Limb (tissue), 2 donors: Measurements from ENCODE around the gene GGT6.

ENCODE experiments used
- DNase-seq, 2 donors: peaks; one replicate each; pipeline ENCODE4 v3.0.0-alpha.2; 2016; ENCODE audit errors: extremely low spot score in 2 of 2

GGT6 gene

DNA sequence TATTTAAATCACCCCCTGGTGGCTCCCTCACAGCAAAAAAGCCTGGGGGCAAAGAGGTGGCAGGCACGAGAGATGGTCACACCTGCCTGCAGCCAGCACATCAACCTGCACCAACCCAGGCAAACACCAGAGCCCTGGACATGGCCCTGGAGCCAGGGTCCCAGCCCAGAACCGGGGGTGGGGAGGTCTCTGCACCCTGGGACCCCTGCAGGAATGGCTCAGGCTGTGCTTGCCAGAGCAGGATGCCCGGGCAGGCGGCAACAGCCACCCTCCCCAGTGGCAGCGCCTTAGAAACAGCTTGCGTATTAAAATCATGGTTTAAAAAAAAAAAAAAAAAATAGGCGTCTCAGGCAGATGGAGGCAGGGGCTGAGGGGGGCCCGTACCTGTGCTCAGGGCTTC lies 21.4 kb downstream of the GGT6 start:
- DNase-seq = no peak

DNA sequence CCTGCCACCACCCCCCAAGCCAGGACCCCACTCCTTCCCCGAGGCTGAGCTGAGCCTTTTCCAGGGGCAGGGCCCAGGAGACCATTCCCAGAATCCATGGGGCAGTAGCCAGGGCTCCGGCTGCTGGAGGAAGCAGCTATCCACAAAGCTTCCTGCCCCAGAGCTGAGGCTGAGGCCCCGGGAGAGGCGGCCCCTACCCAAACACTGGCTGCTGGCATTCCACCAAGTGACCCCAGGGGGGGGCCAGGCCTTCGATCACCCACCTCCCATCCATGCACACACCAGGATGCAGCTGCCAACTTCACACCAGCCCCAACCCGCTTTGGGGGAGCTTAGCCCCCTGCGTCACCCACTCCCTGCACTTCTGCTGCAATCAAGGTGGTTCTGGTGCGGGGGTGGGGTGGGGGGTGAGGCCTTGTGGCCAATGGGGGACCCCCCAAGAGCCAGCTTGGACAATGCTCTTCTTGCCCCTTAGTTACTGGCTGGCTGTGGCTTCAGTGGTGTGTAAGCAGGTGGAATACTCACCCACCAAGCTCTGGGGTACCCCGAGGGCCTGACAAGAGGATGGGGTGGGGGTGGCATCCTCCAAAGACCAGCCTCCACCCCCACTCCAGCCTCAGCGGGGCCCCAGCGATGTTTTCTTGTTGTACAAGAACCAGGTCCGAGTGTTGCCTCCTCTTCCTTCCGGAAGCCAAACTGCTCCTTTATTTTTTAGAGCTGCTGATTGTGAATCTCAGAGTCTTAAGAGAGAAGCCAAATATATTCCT lies 22.0 kb downstream of the GGT6 start:
- DNase-seq = no peak

DNA sequence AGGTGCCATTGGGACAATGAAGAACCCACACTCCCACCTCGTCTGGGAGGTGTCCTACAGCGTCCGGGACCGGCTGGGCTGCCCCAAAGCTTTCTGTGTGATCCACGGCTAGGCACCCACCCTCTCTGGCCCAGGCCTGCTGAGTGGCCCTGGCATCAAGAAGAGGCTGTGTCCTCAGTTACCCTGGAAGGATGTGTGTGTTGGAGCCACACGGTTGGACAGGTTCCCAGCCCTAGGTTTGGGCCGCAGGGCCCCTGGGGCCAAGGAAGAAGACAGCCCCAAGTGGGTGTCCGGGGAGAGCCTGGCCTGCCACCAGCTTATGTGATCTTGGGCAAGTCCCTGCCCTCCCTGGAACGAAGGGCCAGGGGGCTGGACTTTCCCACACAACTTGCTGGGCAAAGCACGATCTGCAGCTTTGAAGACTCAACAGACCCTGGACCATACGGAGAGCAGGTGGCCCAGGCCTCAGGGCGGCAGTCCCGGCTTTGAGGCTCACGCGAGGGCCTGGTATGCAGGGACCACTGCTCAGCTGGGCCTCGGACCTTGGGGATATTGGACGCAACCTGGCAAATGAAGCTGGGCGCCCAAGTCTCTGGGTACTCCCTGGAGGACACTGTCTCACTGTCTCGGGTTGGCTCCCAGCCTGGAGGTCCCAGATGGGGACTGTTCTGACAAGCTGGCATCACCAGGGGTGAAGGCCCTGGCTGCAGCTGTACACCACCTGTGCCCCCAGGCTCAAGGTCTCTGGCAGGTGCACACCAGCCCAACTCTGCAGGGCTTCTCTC lies 22.7 kb downstream of the GGT6 start:
- DNase-seq = no peak

DNA sequence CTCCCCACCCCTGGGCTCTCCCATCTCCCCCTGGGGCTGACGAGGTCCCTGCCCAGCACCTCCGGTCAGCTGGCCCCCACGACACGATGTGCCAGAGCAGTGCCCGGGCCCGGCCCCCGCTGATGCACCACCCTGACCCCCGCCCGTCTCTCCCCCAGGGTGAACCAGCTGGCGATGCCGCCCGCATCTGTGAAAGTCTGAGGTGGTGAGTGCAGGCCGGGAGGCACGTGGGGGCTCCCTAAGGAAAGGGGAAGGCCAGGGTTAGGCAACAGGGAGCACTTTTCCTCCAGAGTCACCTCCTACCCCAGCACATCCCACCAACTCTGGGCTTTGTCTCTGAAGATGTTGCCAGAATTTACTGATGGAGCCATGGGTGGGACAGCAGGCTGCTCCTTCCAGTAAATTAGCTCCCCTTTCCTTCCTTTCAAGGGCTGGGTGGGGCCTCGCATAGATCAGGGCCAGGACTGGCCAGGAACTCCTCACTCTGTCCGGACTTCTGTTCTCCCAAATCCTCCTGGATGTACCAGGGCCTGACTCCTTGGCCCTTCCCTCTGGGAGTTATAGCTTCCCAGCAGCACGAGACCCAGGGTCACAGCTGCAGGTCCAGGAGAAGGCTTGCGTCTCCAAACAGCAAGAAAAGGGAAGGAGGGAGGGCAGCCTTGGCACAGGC lies 23.5 kb downstream of the GGT6 start:
- DNase-seq = no peak

DNA sequence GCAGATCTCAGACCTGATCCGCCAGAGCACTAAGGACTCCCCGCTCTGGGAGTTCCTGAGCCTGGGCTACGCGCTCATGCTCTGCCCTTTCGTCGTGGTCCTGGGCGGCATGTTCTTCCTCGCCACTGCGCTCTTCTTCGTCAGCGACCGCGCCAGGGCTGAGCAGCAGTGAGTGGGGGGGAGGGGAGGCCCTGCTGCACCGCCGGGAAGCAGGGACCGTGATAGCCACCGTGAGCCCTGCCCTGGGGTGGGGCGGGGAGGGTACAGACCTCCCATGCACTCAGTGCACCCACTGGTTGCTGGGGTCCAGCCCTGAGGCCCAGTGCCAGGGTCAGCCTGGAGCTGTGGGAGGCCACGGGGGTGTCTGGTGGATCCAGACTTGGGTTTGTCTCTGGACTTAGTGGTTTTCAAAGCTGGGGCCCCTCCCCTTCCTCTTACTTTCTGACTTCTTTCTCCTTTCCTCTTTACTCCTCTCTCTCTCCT lies 24.1 kb downstream of the GGT6 start:
- no peak for DNase-seq

DNA sequence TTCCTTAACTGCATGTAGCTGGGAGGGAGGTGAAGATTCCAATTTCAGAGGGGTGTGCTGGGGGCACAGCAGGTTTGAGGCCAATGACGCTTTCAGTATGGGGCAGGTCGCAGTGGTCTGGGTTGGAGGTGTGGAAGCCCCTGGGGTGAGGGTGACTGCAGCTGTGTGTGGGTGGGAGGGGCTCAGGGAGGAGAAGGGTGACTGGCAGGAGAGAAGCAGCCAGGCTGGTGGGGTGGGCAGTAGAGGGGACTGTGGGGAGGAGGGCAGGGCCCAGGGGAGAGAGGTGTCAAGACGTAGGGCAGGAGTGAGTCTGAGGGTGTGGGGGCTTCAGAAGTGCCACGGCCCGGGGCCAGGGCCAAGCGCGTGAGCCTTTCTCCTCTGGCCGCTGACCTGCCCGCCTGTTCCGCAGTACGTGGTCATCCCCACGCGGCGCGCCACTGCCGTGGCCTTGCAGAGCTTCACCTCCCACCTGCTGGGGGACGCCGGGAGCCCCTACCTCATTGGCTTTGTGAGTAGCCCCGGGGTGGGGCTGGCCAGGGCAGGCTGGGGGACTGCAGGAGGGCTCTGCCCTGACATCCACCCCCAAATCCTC lies 24.6 kb downstream of the GGT6 start:
- DNase-seq = no peak

DNA sequence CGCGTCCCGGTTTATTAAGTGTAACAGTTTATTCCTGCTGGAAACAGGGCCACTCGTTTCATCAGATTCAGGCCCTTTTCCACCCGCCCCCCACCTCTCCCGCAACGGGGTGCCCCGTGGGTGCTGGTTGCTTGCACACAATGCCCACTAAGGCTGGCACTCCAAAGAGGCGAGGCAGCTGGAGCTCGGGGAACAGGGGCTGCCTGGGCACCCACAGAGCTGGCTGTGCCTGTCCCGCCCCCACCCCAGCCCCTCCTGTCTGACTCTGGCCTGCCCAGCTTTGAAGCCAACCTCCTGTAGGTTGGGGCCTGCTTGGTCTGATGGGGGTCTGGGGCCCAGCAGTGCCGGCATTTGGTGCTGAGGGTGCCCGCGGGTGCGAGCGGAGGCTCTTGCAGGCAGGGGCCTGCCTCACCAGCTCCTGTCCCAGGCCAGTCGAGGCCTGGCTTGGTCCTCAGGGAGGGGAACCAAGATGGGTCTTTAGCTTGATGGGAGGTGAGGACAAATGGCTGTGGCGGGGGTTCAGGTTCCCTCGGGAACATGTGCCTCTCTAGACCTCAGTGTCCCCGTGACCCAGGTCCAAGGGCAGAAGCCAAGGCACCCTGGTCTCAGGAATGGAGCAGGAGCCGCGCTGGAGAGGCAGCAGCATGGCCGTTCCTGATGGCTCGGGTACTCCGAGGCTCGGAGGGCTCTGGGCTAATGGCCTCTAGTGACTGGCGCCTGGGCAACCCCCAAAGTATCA lies 25.3 kb downstream of the GGT6 start:
- DNase-seq = no peak

DNA sequence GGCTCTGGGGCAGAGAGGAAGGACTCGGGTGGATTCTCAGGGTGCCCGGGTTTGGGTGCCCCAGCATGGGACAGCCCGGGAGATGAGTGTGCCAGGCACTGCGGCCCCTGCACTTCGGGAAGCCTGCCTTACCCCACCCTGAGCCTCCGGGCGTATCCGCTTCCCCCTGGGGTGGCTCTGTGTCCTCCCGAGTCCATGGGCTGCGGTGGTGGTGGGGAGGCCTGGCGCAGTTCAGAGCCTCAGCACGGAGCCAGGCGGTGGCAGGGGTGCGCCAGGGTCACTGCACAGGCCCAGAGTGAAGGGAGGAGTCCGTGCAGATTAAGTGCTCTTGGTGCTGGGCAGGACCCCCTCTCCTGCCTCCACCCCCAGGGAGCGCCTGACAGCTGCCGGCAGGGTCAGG lies 25.9 kb downstream of the GGT6 start:
- DNase-seq = no peak

DNA sequence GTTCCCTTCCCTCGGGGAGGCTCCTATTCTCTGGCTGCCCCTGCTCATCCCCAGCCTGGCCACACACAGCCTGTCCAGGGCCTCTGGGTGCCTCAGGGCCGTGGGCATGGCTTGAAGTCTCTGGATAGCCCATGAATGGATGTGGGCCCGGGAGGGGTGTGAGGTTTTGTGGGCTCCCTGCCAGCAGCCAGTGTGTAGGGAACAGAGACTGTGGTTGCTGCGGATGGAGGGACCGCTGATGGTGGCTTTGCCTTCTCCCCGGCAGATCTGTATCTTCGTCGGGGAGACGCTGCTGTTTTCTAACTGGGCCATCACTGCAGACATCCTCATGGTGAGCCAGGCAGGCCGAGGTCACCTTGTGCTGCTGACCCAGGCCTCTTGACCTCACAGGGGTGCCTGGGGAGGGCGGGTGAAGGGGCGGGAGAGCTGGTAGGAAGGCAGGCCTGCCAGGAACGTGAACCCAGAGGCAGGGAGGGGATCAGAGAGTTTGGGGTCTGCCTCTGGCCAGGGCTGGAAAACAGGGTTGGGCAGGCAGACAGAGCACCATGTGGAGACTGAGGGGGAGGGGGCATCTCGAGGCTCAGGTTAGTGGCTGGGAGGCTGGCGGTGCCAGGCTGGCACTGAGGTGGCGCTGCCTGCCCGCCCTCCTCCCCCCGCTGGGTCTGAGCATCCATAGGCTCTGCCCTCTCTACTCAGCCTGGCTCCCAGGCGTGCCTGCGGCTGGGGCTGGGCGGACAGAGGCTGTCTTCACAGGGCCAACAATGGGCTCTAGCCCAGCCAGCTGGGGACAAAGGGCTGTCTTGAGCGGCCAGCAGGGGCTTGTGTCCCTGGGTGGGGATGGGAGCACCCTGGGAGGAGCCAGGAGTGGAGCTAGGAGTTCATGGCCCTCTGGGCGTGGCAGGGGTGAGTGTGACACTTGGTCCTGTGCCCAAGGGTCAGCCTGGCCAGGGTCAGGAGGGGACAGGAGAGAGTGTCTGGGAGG lies 26.6 kb downstream of the GGT6 start:
- no peak for DNase-seq

DNA sequence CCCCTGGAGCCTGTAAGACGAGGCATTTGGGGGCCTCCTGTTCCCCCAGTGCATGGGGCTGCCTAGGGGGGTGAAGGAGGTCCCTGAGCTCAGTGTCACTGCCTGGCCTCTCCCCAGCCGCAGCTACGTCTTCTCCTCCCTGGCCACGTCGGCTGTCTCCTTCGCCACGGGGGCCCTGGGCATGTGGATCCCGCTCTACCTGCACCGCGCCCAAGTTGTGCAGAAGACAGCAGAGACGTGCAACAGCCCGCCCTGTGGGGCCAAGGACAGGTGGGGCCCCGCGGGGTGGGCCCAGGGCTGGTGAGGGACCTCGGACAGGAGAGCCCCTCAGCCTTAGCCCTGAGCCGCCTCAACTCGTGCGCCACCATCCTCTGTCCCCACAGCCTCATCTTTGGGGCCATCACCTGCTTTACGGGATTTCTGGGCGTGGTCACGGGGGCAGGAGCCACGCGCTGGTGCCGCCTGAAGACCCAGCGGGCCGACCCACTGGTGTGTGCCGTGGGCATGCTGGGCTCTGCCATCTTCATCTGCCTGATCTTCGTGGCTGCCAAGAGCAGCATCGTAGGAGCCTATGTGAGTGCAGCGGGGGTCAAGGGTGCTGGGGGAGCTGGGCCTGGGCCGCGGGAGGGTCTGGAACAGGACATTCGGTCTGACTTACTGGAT lies 27.4 kb downstream of the GGT6 start:
- DNase-seq = no peak

DNA sequence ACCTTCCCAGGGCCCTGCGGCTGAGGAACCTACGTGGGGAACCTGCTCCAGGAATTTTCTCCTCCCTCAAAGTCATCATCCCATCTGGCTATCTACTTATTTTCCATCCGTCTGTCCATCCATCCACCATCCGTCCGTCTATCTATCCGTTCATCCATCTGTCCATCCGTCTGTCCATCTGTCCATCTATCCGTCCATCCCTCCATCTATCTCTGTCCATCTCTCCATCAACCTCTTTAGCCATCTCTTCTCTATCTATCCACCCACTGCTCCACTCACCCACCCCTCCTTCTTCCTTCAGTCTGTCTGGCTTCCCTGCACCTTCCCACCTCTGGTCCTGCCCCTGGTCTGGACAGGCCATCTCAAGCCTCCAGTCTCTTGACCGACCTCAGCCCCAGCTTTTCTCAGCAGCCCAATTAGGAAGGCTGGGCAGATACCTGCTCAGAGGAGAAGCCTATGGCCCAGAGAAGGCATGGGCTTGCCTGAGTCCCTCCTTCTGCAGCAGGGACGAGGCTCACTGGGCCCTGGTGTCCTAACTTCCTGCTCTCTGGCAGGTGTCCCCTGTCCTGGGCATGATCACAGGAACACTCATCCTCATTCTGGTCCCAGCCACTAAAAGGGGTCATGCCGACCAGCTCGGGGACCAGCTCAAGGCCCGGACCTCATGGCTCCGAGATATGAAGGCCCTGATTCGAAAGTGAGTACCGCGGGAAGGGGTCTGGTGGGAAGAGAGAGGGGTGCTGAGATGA lies 28.2 kb downstream of the GGT6 start:
- no peak for DNase-seq

DNA sequence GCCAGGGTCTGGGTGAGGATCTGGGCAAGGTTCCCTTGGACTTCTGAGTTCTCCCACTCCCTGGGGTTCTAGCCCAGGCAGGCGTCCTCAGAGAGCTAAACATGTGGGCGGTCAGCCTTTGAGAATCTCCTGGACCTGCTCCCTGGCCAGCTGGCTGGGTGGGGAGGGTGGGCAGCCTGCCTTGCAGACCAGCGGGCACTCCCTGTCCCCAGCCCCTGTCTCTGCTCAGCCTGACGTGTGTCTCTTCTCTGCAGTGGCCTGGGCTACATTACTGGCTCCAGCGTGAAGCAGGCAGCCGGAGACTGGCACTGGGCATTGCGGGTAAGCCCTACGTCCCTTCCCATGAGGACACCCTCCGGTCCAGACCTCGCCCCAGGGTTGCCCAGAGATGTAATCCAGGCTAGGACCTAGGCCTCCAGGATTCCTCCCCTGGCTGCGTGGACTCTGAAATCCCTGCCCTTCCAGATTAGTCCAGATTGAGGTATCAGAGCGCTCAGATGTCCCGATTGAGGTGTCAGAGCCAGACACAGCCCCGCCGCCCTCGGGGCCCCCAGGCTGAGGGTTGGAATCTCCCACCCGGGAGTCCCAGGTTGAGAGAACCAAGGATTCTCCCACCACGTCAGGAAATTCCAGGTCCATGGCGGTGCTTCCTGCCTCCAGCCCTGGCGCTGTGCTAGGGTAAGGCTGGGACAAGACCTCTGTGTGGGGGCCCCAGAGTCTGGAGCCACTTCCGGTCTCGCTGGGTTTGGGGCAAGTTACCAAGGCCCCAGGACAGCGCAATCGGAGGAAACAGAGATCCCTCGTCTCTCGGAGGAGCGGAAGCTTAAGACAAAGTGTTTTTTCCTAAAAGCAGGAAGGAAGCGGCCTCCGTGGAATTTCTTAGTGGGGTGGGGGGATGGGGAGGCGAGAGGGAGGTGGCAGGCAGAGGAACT lies 29.3 kb downstream of the GGT6 start:
- no peak for DNase-seq

DNA sequence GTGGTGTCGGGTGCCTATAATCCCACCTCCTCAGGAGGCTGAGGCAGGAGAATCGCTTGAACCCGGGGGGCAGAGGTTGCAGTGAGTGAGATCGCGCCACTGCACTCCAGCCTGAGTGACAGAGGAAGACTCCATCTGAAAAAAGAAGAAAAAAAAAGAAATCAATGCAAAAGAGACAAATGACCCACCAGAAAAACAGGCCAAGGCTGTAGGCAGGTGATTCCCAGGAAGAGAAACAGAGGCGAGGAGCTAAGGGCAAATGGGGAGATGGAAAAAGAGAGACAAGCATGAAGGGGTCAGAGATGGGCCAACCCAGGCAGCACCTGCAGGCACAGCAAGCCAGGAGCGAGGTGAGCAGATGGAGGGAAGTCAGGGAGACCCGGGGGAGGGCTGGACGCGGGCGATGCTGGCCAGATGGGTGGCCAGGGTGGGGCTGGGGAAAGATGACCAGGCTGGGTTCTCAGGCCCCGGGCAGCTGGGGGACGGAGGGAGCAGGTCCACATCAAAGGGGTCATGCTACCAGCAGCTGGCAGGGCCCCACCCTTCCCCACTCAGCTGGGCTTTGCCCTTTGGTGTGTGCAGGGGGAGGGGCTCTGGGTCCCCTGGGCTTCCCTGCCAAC lies 30.7 kb downstream of the GGT6 start:
- no peak for DNase-seq

DNA sequence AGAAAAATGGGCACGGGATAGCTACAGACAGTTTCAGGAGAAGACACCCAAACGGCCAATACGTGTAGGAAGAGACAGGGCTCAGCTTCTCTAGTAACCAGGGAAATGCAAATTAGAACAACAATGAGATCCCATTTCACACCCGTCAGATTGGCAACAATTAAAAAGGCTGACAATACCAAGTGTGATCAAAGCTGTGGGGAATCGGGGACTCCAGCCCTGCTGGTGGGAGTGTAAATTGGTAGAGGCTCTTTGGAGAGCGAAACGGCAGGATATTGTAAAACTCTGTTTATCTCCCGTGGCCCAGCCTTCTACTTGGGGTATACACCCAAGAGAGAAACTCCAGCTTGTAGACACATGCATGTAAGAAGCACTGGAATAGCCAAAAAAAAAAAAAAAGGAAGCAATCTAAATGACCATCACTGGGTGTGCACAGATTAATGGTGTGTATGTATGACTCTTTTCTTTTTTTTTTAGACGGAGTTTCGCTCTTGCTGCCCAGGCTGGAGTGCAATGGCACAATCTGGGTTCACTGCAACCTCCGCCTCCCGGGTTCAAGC lies 32.7 kb downstream of the GGT6 start:
- DNase-seq = no peak

DNA sequence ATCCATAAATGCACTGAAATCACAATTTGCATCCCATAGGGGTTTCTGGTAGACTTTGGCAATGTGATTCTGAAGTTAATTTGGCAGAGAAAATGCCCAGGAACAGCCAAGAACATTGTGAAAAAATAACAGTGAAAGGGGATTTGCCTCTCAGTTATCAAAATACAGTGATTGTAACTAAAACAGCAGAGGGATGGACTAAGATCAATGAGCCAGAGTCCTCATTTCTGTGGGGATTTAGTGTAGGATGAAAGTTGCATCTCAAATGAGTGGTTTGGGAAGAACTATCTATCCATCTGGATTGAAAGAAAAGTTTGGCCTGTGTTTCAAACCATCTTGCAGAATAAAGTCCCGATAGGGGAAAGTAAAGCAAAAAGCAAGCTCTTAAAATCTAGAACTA lies 33.2 kb downstream of the GGT6 start:
- DNase-seq = no peak

DNA sequence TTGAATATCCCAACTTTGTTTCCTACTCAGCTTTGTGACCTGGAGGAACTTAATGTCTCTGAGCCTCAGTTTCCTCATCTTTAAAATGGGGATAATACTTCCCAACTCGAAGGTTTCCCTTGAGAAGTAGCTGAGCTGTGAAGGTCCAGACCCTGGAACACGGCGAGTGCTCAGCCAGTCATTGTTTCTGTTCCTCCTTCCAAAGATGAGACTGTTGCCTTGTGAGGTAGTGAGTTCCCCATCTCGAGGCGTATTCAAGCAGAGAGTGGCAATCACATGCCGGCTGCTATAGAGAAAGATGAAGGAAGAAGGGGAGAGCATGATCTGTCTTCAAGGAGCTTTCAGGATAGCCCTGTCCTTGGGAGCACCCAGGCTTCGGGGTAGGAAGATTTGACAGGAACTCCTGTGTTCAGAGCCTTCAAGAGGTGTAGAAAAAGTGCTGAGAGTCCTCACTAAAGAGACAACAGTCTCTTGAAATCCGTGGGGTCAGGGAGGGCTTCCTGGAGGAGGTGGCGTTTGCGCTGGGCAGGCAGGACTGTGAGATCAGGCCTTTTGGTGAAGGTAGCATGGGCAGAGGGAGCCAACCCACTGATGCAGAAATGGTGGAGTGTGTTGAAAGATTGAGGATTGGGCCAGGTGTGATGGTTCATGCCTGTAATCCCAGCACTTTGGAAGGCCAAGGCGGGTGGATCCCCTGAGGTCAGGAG lies 34.5 kb downstream of the GGT6 start:
- DNase-seq = no peak
